Measurements from ENCODE around the gene CD200.

The CD200 gene

GRCh38 chr3:112362221-112362620 lies 29.3 kb downstream of the CD200 start:
- no peak for DNase-seq

GRCh38 chr3:112364291-112364690 lies 31.3 kb downstream of the CD200 start:
- no peak for DNase-seq

GRCh38 chr3:112365035-112365434 lies 32.1 kb downstream of the CD200 start:
- DNase-seq = peak; percentile 78

GRCh38 chr3:112365636-112366035 lies 32.7 kb downstream of the CD200 start:
- peak; percentile 50 for DNase-seq

- DNase-seq = no peak
Measured at GRCh38 chr3:112366522-112366921, 33.6 kb downstream of the CD200 start.

- no peak for DNase-seq
Measured at GRCh38 chr3:112371569-112371968, 38.6 kb downstream of the CD200 start.

- DNase-seq = no peak
Measured at GRCh38 chr3:112372396-112372795, 39.4 kb downstream of the CD200 start.

- DNase-seq = no peak
Measured at GRCh38 chr3:112373476-112373875, 40.5 kb downstream of the CD200 start.

GRCh38 chr3:112373924-112374323 lies 41.0 kb downstream of the CD200 start:
- no peak for DNase-seq

GRCh38 chr3:112374333-112374734 lies 41.4 kb downstream of the CD200 start:
- no peak for DNase-seq

GRCh38 chr3:112375117-112375516 lies 42.2 kb downstream of the CD200 start:
- no peak for DNase-seq

- DNase-seq = no peak
Measured at GRCh38 chr3:112376241-112376911, 43.4 kb downstream of the CD200 start.

GRCh38 chr3:112376992-112377391 lies 44.0 kb downstream of the CD200 start:
- peak; percentile 65 for DNase-seq

GRCh38 chr3:112377568-112378071 lies 44.7 kb downstream of the CD200 start:
- DNase-seq = peak; percentile 44

GRCh38 chr3:112378347-112378746 lies 45.4 kb downstream of the CD200 start:
- DNase-seq = peak; percentile 76

- no peak for DNase-seq
Measured at GRCh38 chr3:112379020-112379690, 46.2 kb downstream of the CD200 start.

GRCh38 chr3:112381673-112382542 lies 49.0 kb downstream of the CD200 start:
- no peak for DNase-seq

- DNase-seq = no peak
Measured at GRCh38 chr3:112382543-112383160, 49.7 kb downstream of the CD200 start.

- DNase-seq = no peak
Measured at GRCh38 chr3:112384769-112385168, 51.8 kb downstream of the CD200 start.

- DNase-seq = no peak
Measured at GRCh38 chr3:112388972-112389371, 56.0 kb downstream of the CD200 start.

- DNase-seq = no peak
Measured at GRCh38 chr3:112389961-112390360, 57.0 kb downstream of the CD200 start.

- DNase-seq = peak; percentile 96
Measured at GRCh38 chr3:112390783-112391641, 58.1 kb downstream of the CD200 start.
